Muscle layer of colon (tissue), 2 donors: ENCODE data around the gene CAMK2G.

Source experiments
- H3K27ac ChIP-seq: one replicate; pipeline ENCODE4 v1.7.0; 2013; ENCODE audit warnings: low read depth, mild to moderate bottlenecking, low read length, moderate library complexity
- H3K27me3 ChIP-seq, 2 donors: one replicate each; pipeline ENCODE4 v1.7.0; 2013; ENCODE audit warnings: low read length in 2 of 2, mild to moderate bottlenecking in 2 of 2; ENCODE audit not compliant: insufficient read depth in 2 of 2, control insufficient read depth in 1 of 2
- H3K36me3 ChIP-seq: one replicate; pipeline ENCODE4 v1.7.0; 2013; ENCODE audit warnings: mild to moderate bottlenecking, low read length; ENCODE audit not compliant: insufficient read depth
- H3K4me1 ChIP-seq: one replicate; pipeline ENCODE4 v1.7.0; 2013; ENCODE audit warnings: mild to moderate bottlenecking, low read length; ENCODE audit not compliant: insufficient read depth
- H3K4me3 ChIP-seq, 2 donors: one replicate each; pipeline ENCODE4 v1.7.0; 2013; ENCODE audit warnings: low read length in 2 of 2, low read depth in 1 of 2, mild to moderate bottlenecking in 1 of 2, moderate library complexity in 1 of 2
- H3K9ac ChIP-seq: one replicate; pipeline ENCODE4 v1.7.0; 2013; ENCODE audit warnings: low read length
- H3K9me3 ChIP-seq: one replicate; pipeline ENCODE4 v1.7.0; 2013; ENCODE audit warnings: mild to moderate bottlenecking, low read length
- donor health status: abdominal sarcoma.
- donor health status: Adenocarcinoma of cecum.

The CAMK2G gene

GRCh38 chr10:73828161-73828560 is 46.2 kb downstream of the CAMK2G start:
- Histone ChIP-seq H3K27ac (no peak overlapping the region), H3K4me1 (no peaks in the 10 kb centered on the region), H3K27me3 (no peaks in the 10 kb centered on the region), H3K4me3 (no peak overlapping the region), H3K9me3 (no peaks in the 10 kb centered on the region), H3K9ac (no peak overlapping the region), H3K36me3 (peaks cover 58% of the 10 kb centered on the region)

- Histone ChIP-seq H3K36me3 (peaks cover 59% of the 10 kb centered on the region), H3K4me1 (no peaks in the 10 kb centered on the region), H3K4me3 (no peak overlapping the region), H3K9ac (no peak overlapping the region), H3K9me3 (no peaks in the 10 kb centered on the region), H3K27me3 (no peaks in the 10 kb centered on the region), H3K27ac (no peak overlapping the region)
Observed at GRCh38 chr10:73827346-73828089, 46.8 kb downstream of the CAMK2G start.

- no peak overlapping the region for H3K9ac ChIP-seq
- H3K9me3 ChIP-seq: no peaks in the 10 kb centered on the region
- H3K27me3 ChIP-seq: no peaks in the 10 kb centered on the region
- H3K27ac ChIP-seq: no peak overlapping the region
- peaks cover 79% of the 10 kb centered on the region for H3K36me3 ChIP-seq
- no peaks in the 10 kb centered on the region for H3K4me1 ChIP-seq
- H3K4me3 ChIP-seq: no peak overlapping the region
Observed at GRCh38 chr10:73824146-73824725, 50.1 kb downstream of the CAMK2G start.

GRCh38 chr10:73823391-73823790 is 51.0 kb downstream of the CAMK2G start:
- Histone ChIP-seq H3K27ac (no peak overlapping the region), H3K4me1 (no peaks in the 10 kb centered on the region), H3K9ac (no peak overlapping the region), H3K4me3 (no peak overlapping the region), H3K36me3 (peaks cover 79% of the 10 kb centered on the region), H3K27me3 (no peaks in the 10 kb centered on the region), H3K9me3 (no peaks in the 10 kb centered on the region)

- no peak overlapping the region for H3K27ac ChIP-seq
Observed at GRCh38 chr10:73819513-73820093, 54.8 kb downstream of the CAMK2G start.

GRCh38 chr10:73819081-73819480 is 55.3 kb downstream of the CAMK2G start:
- no peak overlapping the region for H3K4me3 ChIP-seq
- H3K36me3 ChIP-seq: peaks cover 79% of the 10 kb centered on the region
- no peaks in the 10 kb centered on the region for H3K4me1 ChIP-seq
- H3K27me3 ChIP-seq: no peaks in the 10 kb centered on the region
- H3K27ac ChIP-seq: no peak overlapping the region
- H3K9ac ChIP-seq: no peak overlapping the region
- H3K9me3 ChIP-seq: no peaks in the 10 kb centered on the region

More at GRCh38 chr10:73819513-73820093, 54.8 kb downstream of the CAMK2G start:
- Histone ChIP-seq H3K9ac (no peak overlapping the region), H3K36me3 (peaks cover 81% of the 10 kb centered on the region), H3K9me3 (no peaks in the 10 kb centered on the region), H3K4me1 (no peaks in the 10 kb centered on the region), H3K4me3 (no peak overlapping the region), H3K27me3 (no peaks in the 10 kb centered on the region)

GRCh38 chr10:73818402-73818801 is 56.0 kb downstream of the CAMK2G start:
- Histone ChIP-seq H3K4me1 (no peaks in the 10 kb centered on the region), H3K36me3 (peaks cover 78% of the 10 kb centered on the region), H3K9me3 (no peaks in the 10 kb centered on the region), H3K4me3 (no peak overlapping the region), H3K27me3 (no peaks in the 10 kb centered on the region), H3K9ac (no peak overlapping the region), H3K27ac (no peak overlapping the region)

- Histone ChIP-seq H3K27me3 (no peaks in the 10 kb centered on the region), H3K4me3 (no peak overlapping the region), H3K9me3 (no peaks in the 10 kb centered on the region), H3K27ac (no peak overlapping the region), H3K9ac (no peak overlapping the region), H3K4me1 (no peaks in the 10 kb centered on the region), H3K36me3 (peaks cover 80% of the 10 kb centered on the region)
Observed at GRCh38 chr10:73817826-73818225, 56.5 kb downstream of the CAMK2G start.

GRCh38 chr10:73816917-73817729 is 57.2 kb downstream of the CAMK2G start:
- H3K27ac ChIP-seq: peak overlapping the region; percentile 44
- H3K36me3 ChIP-seq: peaks cover 81% of the 10 kb centered on the region
- no peaks in the 10 kb centered on the region for H3K27me3 ChIP-seq
- no peak overlapping the region for H3K9ac ChIP-seq
- no peaks in the 10 kb centered on the region for H3K4me1 ChIP-seq
- no peak overlapping the region for H3K4me3 ChIP-seq
- H3K9me3 ChIP-seq: no peaks in the 10 kb centered on the region

- Histone ChIP-seq H3K9ac (no peak overlapping the region), H3K27ac (no peak overlapping the region), H3K27me3 (no peaks in the 10 kb centered on the region), H3K4me3 (no peak overlapping the region), H3K4me1 (no peaks in the 10 kb centered on the region), H3K9me3 (no peaks in the 10 kb centered on the region), H3K36me3 (peaks cover 69% of the 10 kb centered on the region)
Observed at GRCh38 chr10:73815719-73816030, 58.7 kb downstream of the CAMK2G start.

- Histone ChIP-seq H3K4me1 (no peaks in the 10 kb centered on the region), H3K27me3 (no peaks in the 10 kb centered on the region), H3K36me3 (peaks cover 68% of the 10 kb centered on the region), H3K9ac (no peak overlapping the region), H3K4me3 (no peak overlapping the region), H3K9me3 (no peaks in the 10 kb centered on the region), H3K27ac (no peak overlapping the region)
Observed at GRCh38 chr10:73814896-73815718, 59.2 kb downstream of the CAMK2G start.
